KBM-7 (cell line): Measurements from ENCODE around the gene OR52B6.

ENCODE experiments used
- DNase-seq: peaks from one replicate; pipeline ENCODE4 v3.0.0-alpha.2; 2015
- in situ Hi-C: fragments of 300-500 bp; cut with MboI; formaldehyde crosslinking; loops from 2 replicates; pipeline ENCODE4 v1.14.3; 2020; ENCODE audit warnings: low sequenced_read_pairs, low pct_unique_long_range_greater_than_20kb, mixed read lengths

The OR52B6 gene

DNA sequence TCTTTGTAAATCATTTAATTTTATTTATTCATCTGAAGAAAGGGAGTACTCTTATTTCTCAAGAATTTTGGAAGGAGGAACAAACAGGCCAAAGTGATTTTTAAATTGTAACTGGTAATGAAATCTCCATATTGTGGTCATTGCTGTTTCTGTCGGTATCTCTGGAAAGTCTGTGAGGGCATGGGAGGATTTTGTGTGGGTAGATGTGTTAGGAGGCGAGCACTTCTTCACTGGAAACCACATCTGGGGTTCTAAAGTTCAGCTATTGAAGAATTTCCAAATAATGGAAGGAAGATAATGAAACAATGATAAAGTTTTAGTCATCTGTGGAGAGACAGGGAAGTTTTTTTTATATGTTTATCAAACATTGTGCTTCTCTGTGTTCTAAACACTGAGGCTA is 50.7 kb downstream of the OR52B6 start:
- no peak for DNase-seq
- in situ Hi-C loops, result no loop called here
